HepG2 (cell line): ENCODE data around the gene LSM10. TPM values are rescaled to one million over a fixed set of nuclear protein-coding genes. Genes with fewer than 3 reads are reported as not detected.
A peak's percentile ranks its signal among the peaks of the same experiment; 100 is the strongest.

Experiments used
- ATAC-seq: fragments of 200-7000 bp; cut with Tn5 transposase; 3 replicates; pipeline ENCODE4 v1.9.1; 2020; ENCODE audit warnings: mild to moderate bottlenecking, moderate library complexity
- BruUV-seq: library from RNA; stranded (reverse); fragments of 400-500 nt; replicated peaks from 2 replicates; lab custom pipeline; 2021; lab: Mats Ljungman, UMichigan
- CTCF ChIA-PET: fragments of 300-600 bp; formaldehyde crosslinking; extraction: SDS; loops from one replicate; lab custom pipeline; 2021; ENCODE audit warnings: low total read pairs, inconsistent platforms, low intra/inter-chr PET ratio; lab: Yijun Ruan, JAX
- POLR2A ChIA-PET: fragments of 350-600 bp; sonication (Branson Sonifier 250); formaldehyde crosslinking; loops from one replicate; lab custom pipeline; 2020; ENCODE audit warnings: antibody characterized with exemption, inconsistent platforms; lab: Yijun Ruan, JAX
- DNase-seq: peaks from one replicate; pipeline ENCODE4 v3.0.0-alpha.2; 2015; ENCODE audit warnings: low spot score
- FAIRE-seq: peaks from 3 replicates; lab custom pipeline; 2011; peaks lifted over from hg19 to GRCh38; lab: Jason Lieb, UNC
- H2AFZ ChIP-seq: one replicate; pipeline ENCODE4 v1.6.1; 2011; ENCODE audit warnings: low read length, inconsistent platforms
- H3K27ac ChIP-seq: fragments of 300-600 bp; 3 replicates; pipeline ENCODE4 v1.8.0; 2011; ENCODE audit warnings: mixed run types, mild to moderate bottlenecking, mixed read lengths, low read length, inconsistent platforms; ENCODE audit not compliant: insufficient read depth; ENCODE audit errors: extremely low read length
- H3K27me3 ChIP-seq, 2 experiments: fragments of 200-600 bp in 1 of 2; 2 replicates in 1 of 2; 3 replicates in 1 of 2; pipeline versions ENCODE4 v1.6.0 to v1.8.0; 2011; ENCODE audit warnings: low read length in 2 of 2, mild to moderate bottlenecking in 2 of 2, moderate library complexity in 2 of 2, inconsistent platforms in 1 of 2; ENCODE audit not compliant: insufficient read depth in 2 of 2, control insufficient read depth in 1 of 2
- H3K36me3 ChIP-seq, 2 experiments: fragments of 200-600 bp in 1 of 2; replicated peaks in 1 of 2; 2 replicates in 1 of 2; 3 replicates in 1 of 2; pipeline versions ENCODE4 v1.5.1 to v1.8.0; 2011; ENCODE audit warnings: low read length in 2 of 2, inconsistent platforms in 1 of 2; ENCODE audit not compliant: insufficient read depth in 2 of 2, control insufficient read depth in 1 of 2
- H3K4me1 ChIP-seq: 2 replicates; pipeline ENCODE4 v1.5.1; 2012; ENCODE audit warnings: low read length, inconsistent platforms; ENCODE audit not compliant: insufficient read depth
- H3K4me2 ChIP-seq: 2 replicates; pipeline ENCODE4 v1.6.0; 2011; ENCODE audit warnings: low read depth, low read length, inconsistent platforms
- H3K4me3 ChIP-seq, 3 experiments: fragments of 200-600 bp in 1 of 3; sonication (generic), shearing (Covaris generic) in 1 of 3; replicated peaks in 1 of 3; 2 replicates each; pipeline ENCODE4 v1.5.1; 2011 to 2016; ENCODE audit warnings: low read length in 3 of 3, inconsistent platforms in 2 of 3, low read depth in 2 of 3, mild to moderate bottlenecking in 2 of 3, control low read depth in 1 of 3, mixed read lengths in 1 of 3; ENCODE audit not compliant: insufficient read depth in 1 of 3
- H3K79me2 ChIP-seq: one replicate; pipeline ENCODE4 v1.6.1; 2011; ENCODE audit warnings: low read length, inconsistent platforms; ENCODE audit not compliant: insufficient read depth
- H3K9ac ChIP-seq: 2 replicates; pipeline ENCODE4 v1.6.0; 2011; ENCODE audit warnings: mild to moderate bottlenecking, low read depth, low read length, inconsistent platforms; ENCODE audit not compliant: insufficient read depth
- H3K9me3 ChIP-seq: 2 replicates; pipeline ENCODE4 v1.5.1; 2012; ENCODE audit warnings: mild to moderate bottlenecking, low read length
- H4K20me1 ChIP-seq: 2 replicates; pipeline ENCODE4 v1.6.0; 2011; ENCODE audit warnings: inconsistent platforms, mild to moderate bottlenecking, low read length, moderate library complexity; ENCODE audit not compliant: insufficient read depth
- HIC2 ChIP-seq: sonication (generic); formaldehyde crosslinking; IDR thresholded peaks from 2 replicates; pipeline ENCODE4 v1.9.0; 2022; ENCODE audit warnings: low read depth, missing genetic modification reagents
- NPAS2 ChIP-seq: sonication (generic); formaldehyde crosslinking; IDR thresholded peaks from 2 replicates; pipeline ENCODE4 v1.8.0; 2022; ENCODE audit warnings: mild to moderate bottlenecking, missing genetic modification reagents, borderline replicate concordance
- ZNF124 ChIP-seq: sonication (generic); formaldehyde crosslinking; IDR thresholded peaks from 2 replicates; pipeline ENCODE4 v1.4.0; 2020; ENCODE audit warnings: missing genetic modification reagents
- ZNF292 ChIP-seq: sonication (generic); formaldehyde crosslinking; IDR thresholded peaks from 2 replicates; pipeline ENCODE4 v1.8.1; 2022; ENCODE audit warnings: mild to moderate bottlenecking, low read depth, missing genetic modification reagents, borderline replicate concordance
- ZNF737 ChIP-seq: sonication (generic); formaldehyde crosslinking; IDR thresholded peaks from 2 replicates; pipeline ENCODE4 v1.5.0; 2020; ENCODE audit warnings: missing genetic modification reagents, mild to moderate bottlenecking, borderline replicate concordance
- ZNF83 ChIP-seq: sonication (generic); formaldehyde crosslinking; IDR thresholded peaks from 2 replicates; pipeline ENCODE4 v1.4.0; 2020; ENCODE audit warnings: missing genetic modification reagents, mild to moderate bottlenecking, borderline replicate concordance
- WGBS: methylation state at CpG from one replicate; pipeline ENCODE4 v1.1.6; 2017; ENCODE audit warnings: low lambda C conversion rate; 5-methylcytosine and 5-hydroxymethylcytosine counted together
- in situ Hi-C: cut with HindIII; loops from 2 replicates; pipeline ENCODE4 v1.10.0; 2017; ENCODE audit warnings: low pct_unique_long_range_greater_than_20kb; ENCODE audit not compliant: extremely low pct_ligation_motif_present
- intact Hi-C: fragments of 100-400 bp; cut with micrococcal nuclease; formaldehyde crosslinking; loops from one replicate; pipeline ENCODE4 v1.10.0; 2022; ENCODE audit not compliant: unreplicated experiment
- polyA plus RNA-seq, 8 experiments: library from polyadenylated mRNA; depleted of rRNA in 3 of 8; stranded (reverse) in 7 of 8; unstranded in 1 of 8; fragments of >200 nt; fragmentation: Illumina TruSeq in 4 of 8; extraction: Trizol in 4 of 8; gene quantifications; 2 replicates each; pipeline versions ENCODE4 v1.2.1 to v1.2.3, GENCODE V29; 2011 to 2016; ENCODE audit warnings: low read depth in 4 of 8, missing spikeins in 1 of 8, mixed read lengths in 1 of 8; ENCODE audit not compliant: insufficient read depth in 1 of 8
- total RNA-seq, 5 experiments: library from RNA; depleted of rRNA; stranded (reverse); fragments of >200 nt; fragmentation: Illumina TruSeq; extraction: Trizol; gene quantifications; 2 replicates each; pipeline ENCODE4 v1.2.3, GENCODE V29; 2016; ENCODE audit warnings: low read depth in 1 of 5

Gene LSM10
- total and polyA plus RNA-seq, 2 of the 13 experiments (the other 11 are each of a cell fraction or from before 2014, with no cell fraction given) = 14.0 to 52.0 TPM

GRCh38 chr1:36415661-36416326 is 18.1 kb upstream of the LSM10 start (continued):
- TF ChIP-seq HIC2 (CRISPR knock-in tag) (no peak), ZNF737 (CRISPR knock-in tag) (no peak), ZNF292 (CRISPR knock-in tag) (no peak)

DNA sequence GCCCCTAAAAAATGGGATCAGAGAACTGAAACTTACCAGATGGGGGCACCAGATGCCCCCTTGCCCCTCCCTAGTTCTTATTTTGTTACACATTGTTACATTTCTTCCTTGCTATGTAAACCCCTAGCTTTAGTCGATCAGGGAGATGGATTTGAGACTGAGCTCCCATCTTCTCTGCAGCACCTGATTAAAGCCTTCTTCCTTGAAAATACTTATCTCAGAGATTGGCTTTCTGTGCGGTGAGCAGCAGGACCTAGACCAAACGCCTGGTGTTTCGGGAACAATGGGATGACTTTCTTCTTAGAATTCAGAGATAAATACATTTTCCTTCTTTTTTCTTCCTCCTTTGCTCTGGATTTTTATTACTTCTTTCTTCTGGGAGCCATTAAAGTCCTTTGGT is 16.7 kb upstream of the LSM10 start:
- WGBS = 88% methylated on average over 4 of the region's 4 CpGs
- DNase-seq = no peak
- no peak overlapping the region for H3K27ac ChIP-seq
- TF ChIP-seq ZNF83 (CRISPR knock-in tag) (no peak), ZNF124 (CRISPR knock-in tag) (peak; percentile 67; the same call in 1 of the 2 replicates), NPAS2 (CRISPR knock-in tag) (no peak)
- H3K27me3 ChIP-seq = no peaks in the 10 kb centered on the region
- ATAC-seq = no peak
- in situ Hi-C loops = no loop called here
- no peaks in the 10 kb centered on the region for H3K9me3 ChIP-seq
- intact Hi-C loops = no loop called here
- H3K4me2 ChIP-seq = no peak overlapping the region
- ChIA-PET POLR2A (interaction anchor here (0.8 kb wide), 1 partner anchor 14 kb away, joined by 3 read pairs; no protein-coding TSS in a partner anchor), CTCF (no interaction called here)
- no peaks in the 10 kb centered on the region for H4K20me1 ChIP-seq
- no peaks in the 10 kb centered on the region; a peak in 1 of 5 replicates for H3K36me3 ChIP-seq
- no TSS peak for BruUV-seq
- no peak overlapping the region for H2AFZ ChIP-seq
- H3K9ac ChIP-seq = no peak overlapping the region
- no peaks in the 10 kb centered on the region for H3K79me2 ChIP-seq
- no peak for FAIRE-seq
- H3K4me1 ChIP-seq = no peaks in the 10 kb centered on the region
- H3K4me3 ChIP-seq = no peak overlapping the region
